AG10803 (cell line): Measurements from ENCODE around the gene TTC21B.

Experiments
- DNase-seq: peaks from one replicate; pipeline ENCODE4 v3.0.0; 2010; ENCODE audit warnings: low read depth
- H3K4me3 ChIP-seq: 2 replicates; pipeline ENCODE4 v1.5.1; 2011; ENCODE audit warnings: mild to moderate bottlenecking, low read length, control low read depth
- TF ChIP-seq, protein P1 (sequence below): conservative IDR thresholded peaks from 2 replicates; pipeline ENCODE4 v1.5.1; 2011; ENCODE audit warnings: mild to moderate bottlenecking, low read length, control low read depth, inconsistent platforms

Gene TTC21B

DNA sequence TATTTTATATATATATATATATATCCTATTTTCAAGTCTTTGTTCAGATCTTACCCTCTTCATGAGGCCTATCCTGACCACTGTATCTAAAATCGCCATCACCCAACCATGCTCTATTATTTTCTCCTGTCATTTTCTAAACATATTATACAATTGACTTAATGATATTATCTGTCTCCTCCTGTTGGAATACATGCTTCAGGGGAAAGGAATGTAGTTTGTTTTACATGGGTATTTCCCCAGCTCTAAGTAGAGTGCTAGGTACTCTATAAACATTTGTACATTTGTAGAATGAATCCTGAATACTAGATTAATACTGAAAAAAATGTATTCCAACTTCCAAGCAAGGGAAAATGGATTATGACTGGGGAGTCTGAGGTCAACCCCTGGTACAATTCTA lies 26.2 kb downstream of the TTC21B start:
- H3K4me3 ChIP-seq: no peak overlapping the region
- DNase-seq: no peak
- TF ChIP-seq, protein P1, sequence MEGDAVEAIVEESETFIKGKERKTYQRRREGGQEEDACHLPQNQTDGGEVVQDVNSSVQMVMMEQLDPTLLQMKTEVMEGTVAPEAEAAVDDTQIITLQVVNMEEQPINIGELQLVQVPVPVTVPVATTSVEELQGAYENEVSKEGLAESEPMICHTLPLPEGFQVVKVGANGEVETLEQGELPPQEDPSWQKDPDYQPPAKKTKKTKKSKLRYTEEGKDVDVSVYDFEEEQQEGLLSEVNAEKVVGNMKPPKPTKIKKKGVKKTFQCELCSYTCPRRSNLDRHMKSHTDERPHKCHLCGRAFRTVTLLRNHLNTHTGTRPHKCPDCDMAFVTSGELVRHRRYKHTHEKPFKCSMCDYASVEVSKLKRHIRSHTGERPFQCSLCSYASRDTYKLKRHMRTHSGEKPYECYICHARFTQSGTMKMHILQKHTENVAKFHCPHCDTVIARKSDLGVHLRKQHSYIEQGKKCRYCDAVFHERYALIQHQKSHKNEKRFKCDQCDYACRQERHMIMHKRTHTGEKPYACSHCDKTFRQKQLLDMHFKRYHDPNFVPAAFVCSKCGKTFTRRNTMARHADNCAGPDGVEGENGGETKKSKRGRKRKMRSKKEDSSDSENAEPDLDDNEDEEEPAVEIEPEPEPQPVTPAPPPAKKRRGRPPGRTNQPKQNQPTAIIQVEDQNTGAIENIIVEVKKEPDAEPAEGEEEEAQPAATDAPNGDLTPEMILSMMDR: no peak

DNA sequence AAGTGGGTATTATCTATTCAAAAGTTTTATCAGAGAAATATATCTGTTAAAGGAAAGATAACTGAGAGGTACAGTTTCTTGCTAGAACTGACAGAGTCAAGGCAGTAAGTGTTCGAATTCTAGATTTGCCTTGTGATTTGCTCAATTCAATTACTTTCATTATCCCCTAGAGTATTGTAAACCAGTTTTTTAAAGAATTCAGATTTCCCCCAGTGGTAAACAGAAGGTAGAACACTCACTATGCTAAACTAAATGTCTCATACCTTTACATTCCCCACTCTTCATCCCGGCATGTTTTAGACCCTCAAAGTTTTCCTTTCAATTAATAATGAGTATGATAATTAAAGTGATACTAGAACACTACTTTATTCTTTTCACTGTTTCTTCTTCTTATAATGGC lies 28.6 kb downstream of the TTC21B start:
- no peak for DNase-seq
- TF ChIP-seq, protein P1: no peak

DNA sequence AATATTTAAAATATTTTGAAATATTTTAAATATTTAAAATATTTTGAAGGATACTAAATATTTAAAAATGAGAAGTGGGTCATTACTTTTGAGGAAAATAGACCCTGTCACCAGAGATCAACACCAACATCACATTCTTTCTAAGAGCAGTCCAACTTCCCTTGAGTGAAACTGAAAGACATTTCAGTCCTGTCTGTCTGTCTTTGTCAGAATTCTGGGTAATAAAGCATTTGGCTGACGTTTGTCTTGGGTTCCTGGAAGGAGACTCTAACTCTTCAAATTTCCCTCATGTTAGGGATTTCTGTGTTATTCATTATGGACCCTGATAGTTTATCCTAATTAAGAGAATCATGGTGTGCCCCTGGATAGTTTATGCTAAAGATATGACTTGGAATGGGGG lies 32.8 kb downstream of the TTC21B start:
- TF ChIP-seq, protein P1: no peak
- no peak for DNase-seq
- no peak overlapping the region for H3K4me3 ChIP-seq

More for the DNA sequence above, 28.6 kb downstream of the TTC21B start:
- no peak overlapping the region for H3K4me3 ChIP-seq

DNA sequence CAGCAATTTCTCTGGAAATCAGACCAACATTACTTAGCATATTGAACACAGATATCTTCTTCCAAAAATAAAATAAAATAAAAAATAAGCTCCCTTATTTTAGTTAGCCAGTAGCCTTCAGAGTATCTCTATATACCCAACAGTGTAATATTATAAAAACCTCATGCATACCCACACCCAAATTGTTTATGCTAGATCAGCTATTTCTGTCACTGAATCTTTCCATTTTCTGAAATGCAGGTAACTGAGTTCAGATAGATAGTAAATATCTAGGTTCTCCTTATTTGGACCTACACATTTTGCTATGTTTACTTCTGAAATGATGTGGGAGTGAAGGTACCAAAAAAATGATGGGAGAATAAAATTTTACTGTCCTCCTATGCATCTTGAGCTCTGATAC lies 39.9 kb downstream of the TTC21B start:
- no peak for DNase-seq
- TF ChIP-seq, protein P1: no peak

DNA sequence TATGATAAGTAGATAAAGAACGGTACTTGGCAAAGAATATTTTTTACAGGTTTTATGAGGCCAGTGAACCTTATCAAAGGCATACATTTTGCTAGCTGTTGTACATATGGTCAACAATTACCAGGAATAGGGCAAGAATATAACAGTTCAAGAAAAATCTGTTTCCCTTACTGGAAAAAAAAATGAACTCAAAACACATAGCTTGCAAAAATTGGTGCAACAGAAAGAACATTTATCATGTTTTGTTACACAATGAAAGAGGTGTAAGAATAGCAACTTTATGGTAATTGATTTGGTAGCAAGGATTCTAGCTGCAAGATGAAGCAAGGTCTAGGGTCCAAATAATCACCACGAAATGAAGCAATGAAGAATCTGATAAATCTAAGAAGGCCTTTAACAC lies 41.6 kb downstream of the TTC21B start:
- no peak for DNase-seq
- no peak overlapping the region for H3K4me3 ChIP-seq
- TF ChIP-seq, protein P1: no peak

More for the DNA sequence above, 39.9 kb downstream of the TTC21B start:
- no peak overlapping the region for H3K4me3 ChIP-seq

DNA sequence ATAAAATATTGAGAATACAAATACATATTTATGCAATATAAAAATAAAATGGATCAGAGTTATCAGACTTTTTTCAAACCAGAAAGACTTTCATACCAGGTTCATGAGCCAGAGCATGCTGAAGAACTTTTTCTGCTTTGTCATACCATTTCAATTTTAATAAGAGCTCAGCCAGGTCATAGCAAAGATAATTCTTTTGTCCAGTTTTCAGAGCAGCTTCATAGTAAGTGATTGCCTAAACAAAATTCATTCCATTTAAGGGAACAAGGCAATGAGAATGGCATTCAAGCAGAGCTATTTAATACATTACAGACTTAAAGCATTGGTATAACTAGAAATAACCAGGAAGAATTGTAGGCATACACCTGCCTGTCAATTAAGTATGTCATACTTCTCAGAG lies 42.3 kb downstream of the TTC21B start:
- TF ChIP-seq, protein P1: no peak
- DNase-seq: peak; percentile 69
- no peak overlapping the region for H3K4me3 ChIP-seq

DNA sequence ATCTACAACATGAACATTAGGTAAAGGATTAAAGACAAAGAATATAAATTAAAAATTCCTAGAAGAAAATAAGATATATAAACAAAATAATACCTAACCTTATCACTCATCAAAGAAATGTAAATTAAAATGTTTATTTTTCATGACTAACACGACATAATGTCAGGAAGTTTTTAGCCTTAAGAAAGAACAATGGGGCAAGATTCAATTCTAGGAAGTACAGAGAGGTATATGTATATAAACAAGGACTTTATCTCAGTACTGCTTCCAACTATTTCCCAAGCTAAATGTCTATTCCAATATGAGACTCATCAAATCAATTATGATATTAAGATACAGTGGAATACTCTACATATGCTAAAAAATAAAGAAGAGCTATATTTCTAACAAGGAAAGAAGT lies 44.1 kb downstream of the TTC21B start:
- no peak overlapping the region for H3K4me3 ChIP-seq
- TF ChIP-seq, protein P1: no peak
- no peak for DNase-seq
